WERI-Rb-1 (cell line): ENCODE data around the gene NRM.

Source experiments
- DNase-seq: peaks from one replicate; pipeline ENCODE4 v3.0.0-alpha.2; 2020
- H3K27ac ChIP-seq: fragments of 250-450 bp; sonication (Bioruptor Pico); 2 replicates; pipeline ENCODE4 v1.5.1; 2020; ENCODE audit warnings: mild to moderate bottlenecking, moderate library complexity
- H3K27me3 ChIP-seq: fragments of 250-450 bp; sonication (Bioruptor Pico); 2 replicates; pipeline ENCODE4 v1.5.1; 2021; ENCODE audit warnings: mild to moderate bottlenecking, low read depth, moderate library complexity; ENCODE audit not compliant: insufficient read depth, severe bottlenecking
- H3K36me3 ChIP-seq: fragments of 250-450 bp; sonication (Bioruptor Pico); 2 replicates; pipeline ENCODE4 v1.5.1; 2020; ENCODE audit warnings: mild to moderate bottlenecking, moderate library complexity
- H3K4me3 ChIP-seq: 2 replicates; pipeline ENCODE4 v1.5.1; 2011; ENCODE audit warnings: low read depth, mild to moderate bottlenecking, control low read depth, low read length
- H3K9me3 ChIP-seq: fragments of 250-450 bp; sonication (Bioruptor Pico); 2 replicates; pipeline ENCODE4 v1.5.1; 2021; ENCODE audit warnings: mild to moderate bottlenecking, moderate library complexity; ENCODE audit not compliant: severe bottlenecking
- TF ChIP-seq, protein P1 (sequence below): IDR thresholded peaks from 2 replicates; pipeline ENCODE4 v1.5.1; 2011; ENCODE audit warnings: low read depth, mild to moderate bottlenecking, control low read depth, inconsistent platforms, low read length

Gene NRM

DNA sequence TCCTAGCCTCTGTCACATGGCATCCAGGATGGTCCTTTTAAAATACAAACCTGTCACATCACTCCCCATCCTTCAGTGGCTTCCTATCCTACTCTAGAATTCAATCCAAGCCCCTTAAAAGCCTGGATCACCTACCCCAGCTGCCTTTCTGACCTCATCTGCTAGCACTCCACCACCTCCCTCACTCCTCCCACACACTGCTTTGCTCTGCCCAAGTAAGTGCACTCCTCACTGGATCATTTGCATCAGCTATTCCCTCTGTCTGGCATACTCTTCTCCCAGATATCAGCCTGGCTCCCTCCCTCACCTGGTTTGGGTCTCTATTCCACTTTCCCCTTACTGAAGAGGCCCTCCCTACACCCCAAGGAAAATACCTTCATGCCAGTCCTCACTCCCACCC lies 33.3 kb downstream of the NRM start:
- peaks cover 99% of the 10 kb centered on the region for H3K36me3 ChIP-seq
- no peak for DNase-seq

DNA sequence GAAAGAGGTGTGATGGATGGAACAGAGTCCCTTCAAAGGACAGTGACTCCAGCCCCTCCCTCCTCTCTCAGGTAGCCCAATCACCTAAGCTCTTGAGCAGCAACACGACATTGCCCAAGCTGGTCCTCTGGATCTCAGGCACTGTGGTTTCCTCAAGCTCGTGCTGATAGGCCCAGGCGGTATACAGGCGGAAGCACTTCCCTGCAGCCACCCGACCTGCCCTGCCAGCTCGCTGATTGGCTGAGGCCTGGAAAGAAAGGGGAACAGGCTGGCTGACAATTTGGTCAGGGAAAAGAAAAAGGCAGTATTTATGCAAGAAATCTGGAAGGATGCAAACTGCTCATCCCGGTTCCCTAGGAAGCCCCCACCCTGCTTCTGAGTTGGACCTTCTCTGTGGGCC lies 34.3 kb downstream of the NRM start:
- no peaks in the 10 kb centered on the region for H3K27me3 ChIP-seq
- peaks cover 99% of the 10 kb centered on the region for H3K36me3 ChIP-seq
- no peak for DNase-seq
- no peak overlapping the region for H3K27ac ChIP-seq
- TF ChIP-seq, protein P1, sequence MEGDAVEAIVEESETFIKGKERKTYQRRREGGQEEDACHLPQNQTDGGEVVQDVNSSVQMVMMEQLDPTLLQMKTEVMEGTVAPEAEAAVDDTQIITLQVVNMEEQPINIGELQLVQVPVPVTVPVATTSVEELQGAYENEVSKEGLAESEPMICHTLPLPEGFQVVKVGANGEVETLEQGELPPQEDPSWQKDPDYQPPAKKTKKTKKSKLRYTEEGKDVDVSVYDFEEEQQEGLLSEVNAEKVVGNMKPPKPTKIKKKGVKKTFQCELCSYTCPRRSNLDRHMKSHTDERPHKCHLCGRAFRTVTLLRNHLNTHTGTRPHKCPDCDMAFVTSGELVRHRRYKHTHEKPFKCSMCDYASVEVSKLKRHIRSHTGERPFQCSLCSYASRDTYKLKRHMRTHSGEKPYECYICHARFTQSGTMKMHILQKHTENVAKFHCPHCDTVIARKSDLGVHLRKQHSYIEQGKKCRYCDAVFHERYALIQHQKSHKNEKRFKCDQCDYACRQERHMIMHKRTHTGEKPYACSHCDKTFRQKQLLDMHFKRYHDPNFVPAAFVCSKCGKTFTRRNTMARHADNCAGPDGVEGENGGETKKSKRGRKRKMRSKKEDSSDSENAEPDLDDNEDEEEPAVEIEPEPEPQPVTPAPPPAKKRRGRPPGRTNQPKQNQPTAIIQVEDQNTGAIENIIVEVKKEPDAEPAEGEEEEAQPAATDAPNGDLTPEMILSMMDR, result no peak
- H3K4me3 ChIP-seq, result no peak overlapping the region
- H3K9me3 ChIP-seq, result no peaks in the 10 kb centered on the region

More for the DNA sequence above, 33.3 kb downstream of the NRM start:
- no peaks in the 10 kb centered on the region for H3K27me3 ChIP-seq
- no peaks in the 10 kb centered on the region for H3K9me3 ChIP-seq
- H3K27ac ChIP-seq, result no peak overlapping the region
- TF ChIP-seq, protein P1, result no peak
- no peak overlapping the region for H3K4me3 ChIP-seq

DNA sequence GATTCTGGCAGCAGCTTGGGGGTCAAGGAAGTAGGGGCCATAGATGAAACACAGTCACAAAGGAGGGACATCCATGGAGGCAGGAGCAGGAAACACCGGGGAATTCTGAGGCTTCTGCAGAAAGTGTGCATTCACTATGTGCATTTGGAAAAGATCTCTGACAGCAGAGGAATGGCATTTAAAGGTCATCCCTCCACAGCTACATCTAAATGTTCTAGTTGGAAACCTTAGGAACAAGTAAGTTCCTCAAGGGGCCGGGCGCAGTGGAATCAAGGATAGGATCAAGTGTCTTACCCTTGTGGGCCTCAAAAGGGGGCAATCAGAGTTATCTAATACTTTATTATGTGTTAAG lies 35.1 kb downstream of the NRM start:
- no peaks in the 10 kb centered on the region for H3K27me3 ChIP-seq
- no peak overlapping the region for H3K27ac ChIP-seq
- H3K9me3 ChIP-seq, result no peaks in the 10 kb centered on the region
- H3K4me3 ChIP-seq, result no peak overlapping the region
- H3K36me3 ChIP-seq, result peaks cover 99% of the 10 kb centered on the region
- TF ChIP-seq, protein P1, result no peak
- no peak for DNase-seq

- Histone ChIP-seq H3K27ac (no peak overlapping the region), H3K36me3 (peaks cover 99% of the 10 kb centered on the region), H3K9me3 (no peaks in the 10 kb centered on the region), H3K4me3 (no peak overlapping the region), H3K27me3 (no peaks in the 10 kb centered on the region)
- no peak for DNase-seq
- TF ChIP-seq, protein P1, result no peak
These were observed 35.7 kb downstream of the NRM start for GRCh38 chr6:30654798-30655742.

DNA sequence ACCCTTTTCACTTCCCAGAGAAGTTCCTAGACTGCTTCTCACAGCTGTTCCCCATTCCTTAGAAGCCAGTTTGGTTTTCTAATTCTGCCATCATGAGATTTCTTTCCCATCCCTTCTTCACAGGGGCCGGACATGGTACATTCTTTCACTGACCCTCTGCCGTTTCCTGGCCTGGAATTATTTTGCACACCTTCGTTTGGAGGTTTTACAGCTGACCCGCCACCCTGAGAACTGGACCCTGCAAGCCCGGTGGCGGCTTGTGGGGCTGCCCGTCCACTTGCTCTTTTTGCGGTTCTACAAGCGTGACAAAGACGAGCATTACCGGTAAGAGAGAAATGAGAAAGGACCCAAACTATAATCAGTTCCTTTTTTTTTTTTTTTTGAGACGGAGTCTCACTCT lies 39.6 kb downstream of the NRM start:
- no peak overlapping the region for H3K4me3 ChIP-seq
- no peaks in the 10 kb centered on the region for H3K9me3 ChIP-seq
- H3K27ac ChIP-seq, result no peak overlapping the region
- no peak for DNase-seq
- H3K36me3 ChIP-seq, result peaks cover 84% of the 10 kb centered on the region
- TF ChIP-seq, protein P1, result no peak
- H3K27me3 ChIP-seq, result no peaks in the 10 kb centered on the region
